Liver (tissue), 3 donors: ENCODE data around the gene EP400.

Experiments used
- FOXA1 ChIP-seq: IDR thresholded peaks from 2 replicates; pipeline ENCODE4 v1.6.1; 2016; ENCODE audit warnings: antibody characterized with exemption
- HNF4A ChIP-seq, 2 donors: conservative IDR thresholded peaks; 2 replicates each; pipeline ENCODE4 v1.6.1; 2016; ENCODE audit warnings: antibody characterized with exemption in 2 of 2, mild to moderate bottlenecking in 2 of 2
- JUND ChIP-seq, 2 donors: IDR thresholded peaks; 2 replicates each; pipeline ENCODE4 v1.6.1; 2016; ENCODE audit warnings: antibody characterized with exemption in 2 of 2
- RAD21 ChIP-seq, 2 donors: IDR thresholded peaks; 2 replicates each; pipeline ENCODE4 v1.6.1; 2016; ENCODE audit warnings: antibody characterized with exemption in 2 of 2, mild to moderate bottlenecking in 2 of 2
- TF ChIP-seq, protein P1 (sequence below): fragments of 150-350 bp; IDR thresholded peaks from 2 replicates; pipeline ENCODE4 v1.5.1; 2017; ENCODE audit warnings: improper control_type of control experiment, low read depth, low read length; ENCODE audit not compliant: missing input control
- TF ChIP-seq, protein P2 (sequence below): IDR thresholded peaks from 2 replicates; pipeline ENCODE4 v1.6.1; 2016; ENCODE audit warnings: antibody characterized with exemption
- TF ChIP-seq, protein P3 (sequence below): IDR thresholded peaks from 2 replicates; pipeline ENCODE4 v1.6.1; 2016; ENCODE audit warnings: antibody characterized with exemption
- TF ChIP-seq, protein P4 (sequence below): IDR thresholded peaks from 2 replicates; pipeline ENCODE4 v1.6.1; 2016; ENCODE audit warnings: antibody characterized with exemption
- TF ChIP-seq, protein P5 (sequence below): IDR thresholded peaks from 2 replicates; pipeline ENCODE4 v1.6.1; 2016; ENCODE audit warnings: antibody characterized with exemption, mild to moderate bottlenecking
- donor health status: healthy.
- donor health status: healthy.

DNA sequence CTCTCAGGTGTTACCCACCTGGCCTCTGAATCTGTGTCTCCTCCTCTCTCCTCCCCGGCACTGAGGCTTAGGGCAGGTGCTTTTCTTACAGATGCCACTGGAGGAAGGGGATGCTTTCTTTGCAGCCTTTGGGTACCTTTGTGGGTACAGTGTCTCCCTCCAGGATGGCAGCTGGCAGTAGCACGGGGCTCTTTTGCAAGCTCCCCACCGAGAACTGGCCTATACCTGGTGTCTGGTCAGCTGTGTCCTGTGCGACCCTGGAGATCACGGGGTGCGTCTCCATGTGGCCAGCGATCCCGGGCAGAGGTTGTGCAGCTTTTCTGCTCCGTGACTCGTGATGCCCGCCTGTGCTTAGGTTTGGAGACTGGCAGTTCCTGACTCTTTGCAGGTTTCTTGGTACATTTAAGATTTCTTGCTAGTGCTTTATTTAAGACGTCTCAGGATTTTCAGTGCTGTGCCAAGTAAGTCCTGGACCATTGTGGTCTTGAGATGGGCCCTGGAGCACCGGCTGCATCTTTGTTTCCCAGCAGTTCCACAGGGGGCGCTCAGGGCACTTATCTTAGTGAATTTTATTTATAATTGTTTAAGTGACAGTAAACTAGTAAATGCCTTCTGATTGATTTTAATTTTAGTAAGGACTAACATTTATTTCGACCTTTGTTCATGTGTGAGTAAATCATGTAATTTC, 125.4 kb downstream of the EP400 start:
- TF ChIP-seq, protein P1, sequence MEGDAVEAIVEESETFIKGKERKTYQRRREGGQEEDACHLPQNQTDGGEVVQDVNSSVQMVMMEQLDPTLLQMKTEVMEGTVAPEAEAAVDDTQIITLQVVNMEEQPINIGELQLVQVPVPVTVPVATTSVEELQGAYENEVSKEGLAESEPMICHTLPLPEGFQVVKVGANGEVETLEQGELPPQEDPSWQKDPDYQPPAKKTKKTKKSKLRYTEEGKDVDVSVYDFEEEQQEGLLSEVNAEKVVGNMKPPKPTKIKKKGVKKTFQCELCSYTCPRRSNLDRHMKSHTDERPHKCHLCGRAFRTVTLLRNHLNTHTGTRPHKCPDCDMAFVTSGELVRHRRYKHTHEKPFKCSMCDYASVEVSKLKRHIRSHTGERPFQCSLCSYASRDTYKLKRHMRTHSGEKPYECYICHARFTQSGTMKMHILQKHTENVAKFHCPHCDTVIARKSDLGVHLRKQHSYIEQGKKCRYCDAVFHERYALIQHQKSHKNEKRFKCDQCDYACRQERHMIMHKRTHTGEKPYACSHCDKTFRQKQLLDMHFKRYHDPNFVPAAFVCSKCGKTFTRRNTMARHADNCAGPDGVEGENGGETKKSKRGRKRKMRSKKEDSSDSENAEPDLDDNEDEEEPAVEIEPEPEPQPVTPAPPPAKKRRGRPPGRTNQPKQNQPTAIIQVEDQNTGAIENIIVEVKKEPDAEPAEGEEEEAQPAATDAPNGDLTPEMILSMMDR: no peak
- TF ChIP-seq, protein P2, sequence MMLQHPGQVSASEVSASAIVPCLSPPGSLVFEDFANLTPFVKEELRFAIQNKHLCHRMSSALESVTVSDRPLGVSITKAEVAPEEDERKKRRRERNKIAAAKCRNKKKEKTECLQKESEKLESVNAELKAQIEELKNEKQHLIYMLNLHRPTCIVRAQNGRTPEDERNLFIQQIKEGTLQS: no peak
- TF ChIP-seq HNF4A (conservative IDR thresholded peaks at IDR 0.05) (no peak), FOXA1 (no peak), RAD21 (IDR thresholded peaks at IDR 0.05) (no peak), JUND (IDR thresholded peaks at IDR 0.05) (no peak)
- TF ChIP-seq, protein P3, sequence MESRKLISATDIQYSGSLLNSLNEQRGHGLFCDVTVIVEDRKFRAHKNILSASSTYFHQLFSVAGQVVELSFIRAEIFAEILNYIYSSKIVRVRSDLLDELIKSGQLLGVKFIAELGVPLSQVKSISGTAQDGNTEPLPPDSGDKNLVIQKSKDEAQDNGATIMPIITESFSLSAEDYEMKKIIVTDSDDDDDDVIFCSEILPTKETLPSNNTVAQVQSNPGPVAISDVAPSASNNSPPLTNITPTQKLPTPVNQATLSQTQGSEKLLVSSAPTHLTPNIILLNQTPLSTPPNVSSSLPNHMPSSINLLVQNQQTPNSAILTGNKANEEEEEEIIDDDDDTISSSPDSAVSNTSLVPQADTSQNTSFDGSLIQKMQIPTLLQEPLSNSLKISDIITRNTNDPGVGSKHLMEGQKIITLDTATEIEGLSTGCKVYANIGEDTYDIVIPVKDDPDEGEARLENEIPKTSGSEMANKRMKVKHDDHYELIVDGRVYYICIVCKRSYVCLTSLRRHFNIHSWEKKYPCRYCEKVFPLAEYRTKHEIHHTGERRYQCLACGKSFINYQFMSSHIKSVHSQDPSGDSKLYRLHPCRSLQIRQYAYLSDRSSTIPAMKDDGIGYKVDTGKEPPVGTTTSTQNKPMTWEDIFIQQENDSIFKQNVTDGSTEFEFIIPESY: no peak
- TF ChIP-seq, protein P4, sequence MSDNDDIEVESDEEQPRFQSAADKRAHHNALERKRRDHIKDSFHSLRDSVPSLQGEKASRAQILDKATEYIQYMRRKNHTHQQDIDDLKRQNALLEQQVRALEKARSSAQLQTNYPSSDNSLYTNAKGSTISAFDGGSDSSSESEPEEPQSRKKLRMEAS: no peak
- TF ChIP-seq, protein P5, sequence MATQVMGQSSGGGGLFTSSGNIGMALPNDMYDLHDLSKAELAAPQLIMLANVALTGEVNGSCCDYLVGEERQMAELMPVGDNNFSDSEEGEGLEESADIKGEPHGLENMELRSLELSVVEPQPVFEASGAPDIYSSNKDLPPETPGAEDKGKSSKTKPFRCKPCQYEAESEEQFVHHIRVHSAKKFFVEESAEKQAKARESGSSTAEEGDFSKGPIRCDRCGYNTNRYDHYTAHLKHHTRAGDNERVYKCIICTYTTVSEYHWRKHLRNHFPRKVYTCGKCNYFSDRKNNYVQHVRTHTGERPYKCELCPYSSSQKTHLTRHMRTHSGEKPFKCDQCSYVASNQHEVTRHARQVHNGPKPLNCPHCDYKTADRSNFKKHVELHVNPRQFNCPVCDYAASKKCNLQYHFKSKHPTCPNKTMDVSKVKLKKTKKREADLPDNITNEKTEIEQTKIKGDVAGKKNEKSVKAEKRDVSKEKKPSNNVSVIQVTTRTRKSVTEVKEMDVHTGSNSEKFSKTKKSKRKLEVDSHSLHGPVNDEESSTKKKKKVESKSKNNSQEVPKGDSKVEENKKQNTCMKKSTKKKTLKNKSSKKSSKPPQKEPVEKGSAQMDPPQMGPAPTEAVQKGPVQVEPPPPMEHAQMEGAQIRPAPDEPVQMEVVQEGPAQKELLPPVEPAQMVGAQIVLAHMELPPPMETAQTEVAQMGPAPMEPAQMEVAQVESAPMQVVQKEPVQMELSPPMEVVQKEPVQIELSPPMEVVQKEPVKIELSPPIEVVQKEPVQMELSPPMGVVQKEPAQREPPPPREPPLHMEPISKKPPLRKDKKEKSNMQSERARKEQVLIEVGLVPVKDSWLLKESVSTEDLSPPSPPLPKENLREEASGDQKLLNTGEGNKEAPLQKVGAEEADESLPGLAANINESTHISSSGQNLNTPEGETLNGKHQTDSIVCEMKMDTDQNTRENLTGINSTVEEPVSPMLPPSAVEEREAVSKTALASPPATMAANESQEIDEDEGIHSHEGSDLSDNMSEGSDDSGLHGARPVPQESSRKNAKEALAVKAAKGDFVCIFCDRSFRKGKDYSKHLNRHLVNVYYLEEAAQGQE: no peak
